ENCODE measurements around the gene SIX5. TPM values are rescaled to one million over a fixed set of nuclear protein-coding genes. Genes with fewer than 3 reads are reported as not detected.
A peak's percentile ranks its signal among the peaks of the same experiment; 100 is the strongest.

Gene SIX5
- total RNA-seq, 1 experiment from 2014 or later = 23.6 TPM

DNA sequence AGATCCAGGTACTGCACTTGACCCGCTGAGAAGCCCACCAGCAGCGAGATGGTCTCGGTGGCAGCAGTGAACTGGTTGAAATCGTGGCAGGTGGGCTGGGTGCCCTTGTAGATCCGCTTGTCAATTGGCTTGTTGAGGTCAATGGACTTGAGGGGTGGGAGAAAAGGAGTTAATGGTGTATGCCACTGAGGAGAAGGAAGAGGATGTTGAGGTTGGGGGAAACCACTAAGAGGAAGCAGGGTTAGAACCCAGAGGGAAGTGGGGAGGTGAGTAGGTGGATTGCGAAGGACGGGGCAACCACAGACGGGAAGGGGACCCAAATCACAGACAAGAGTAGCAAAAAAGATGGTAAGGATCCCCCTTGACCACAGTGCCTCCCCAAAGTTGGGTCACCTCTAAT is 21.9 kb upstream of the SIX5 start:
- Histone ChIP-seq H3K27ac (ENCODE audit: low read depth, low read length, poor library complexity, severe bottlenecking) (no peak overlapping the region), H3K36me3 (ENCODE audit: insufficient read depth, low read length, poor library complexity, severe bottlenecking) (peaks cover 41% of the 10 kb centered on the region), H3K27me3 (replicated peaks; ENCODE audit: insufficient read depth, low read depth, low read length, poor library complexity) (no peaks in the 10 kb centered on the region), H3K4me3 (ENCODE audit: low read depth, low read length, poor library complexity, severe bottlenecking) (peak overlapping the region; percentile 97), H3K9me3 (ENCODE audit: low read depth, low read length, poor library complexity, severe bottlenecking) (no peaks in the 10 kb centered on the region), H3K4me1 (ENCODE audit: insufficient read depth, low read length, poor library complexity, severe bottlenecking) (peaks cover 6% of the 10 kb centered on the region)
- no peak for DNase-seq (ENCODE audit: low spot score)
- intact Hi-C loops (cut with micrococcal nuclease; ENCODE audit: unreplicated experiment) = no loop called here
- CTCF ChIA-PET = no interaction called here
- POLR2A ChIA-PET (ENCODE audit: low non-redundant PET) = no interaction called here
- TF ChIP-seq, protein P1, sequence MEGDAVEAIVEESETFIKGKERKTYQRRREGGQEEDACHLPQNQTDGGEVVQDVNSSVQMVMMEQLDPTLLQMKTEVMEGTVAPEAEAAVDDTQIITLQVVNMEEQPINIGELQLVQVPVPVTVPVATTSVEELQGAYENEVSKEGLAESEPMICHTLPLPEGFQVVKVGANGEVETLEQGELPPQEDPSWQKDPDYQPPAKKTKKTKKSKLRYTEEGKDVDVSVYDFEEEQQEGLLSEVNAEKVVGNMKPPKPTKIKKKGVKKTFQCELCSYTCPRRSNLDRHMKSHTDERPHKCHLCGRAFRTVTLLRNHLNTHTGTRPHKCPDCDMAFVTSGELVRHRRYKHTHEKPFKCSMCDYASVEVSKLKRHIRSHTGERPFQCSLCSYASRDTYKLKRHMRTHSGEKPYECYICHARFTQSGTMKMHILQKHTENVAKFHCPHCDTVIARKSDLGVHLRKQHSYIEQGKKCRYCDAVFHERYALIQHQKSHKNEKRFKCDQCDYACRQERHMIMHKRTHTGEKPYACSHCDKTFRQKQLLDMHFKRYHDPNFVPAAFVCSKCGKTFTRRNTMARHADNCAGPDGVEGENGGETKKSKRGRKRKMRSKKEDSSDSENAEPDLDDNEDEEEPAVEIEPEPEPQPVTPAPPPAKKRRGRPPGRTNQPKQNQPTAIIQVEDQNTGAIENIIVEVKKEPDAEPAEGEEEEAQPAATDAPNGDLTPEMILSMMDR (conservative IDR thresholded peaks at IDR 0.05; ENCODE audit: low read depth, low read length) = no peak
- no peak for TF ChIP-seq EZH2 (IDR thresholded peaks at IDR 0.05; ENCODE audit: borderline replicate concordance, low read depth, low read length, poor library complexity, severe bottlenecking)
- no TSS peak for BruUV-seq (replicated peaks)

GRCh38 chr19:45789035-45789786 is 20.2 kb upstream of the SIX5 start:
- DNase-seq (ENCODE audit: low spot score) = no peak
- no peaks in the 10 kb centered on the region for H3K27me3 ChIP-seq (replicated peaks; ENCODE audit: insufficient read depth, low read depth, low read length, poor library complexity)
- H3K4me3 ChIP-seq (ENCODE audit: low read depth, low read length, poor library complexity, severe bottlenecking) = no peak overlapping the region
- no TSS peak for BruUV-seq (replicated peaks)
- peaks cover 50% of the 10 kb centered on the region for H3K36me3 ChIP-seq (ENCODE audit: insufficient read depth, low read length, poor library complexity, severe bottlenecking)
- H3K27ac ChIP-seq (ENCODE audit: low read depth, low read length, poor library complexity, severe bottlenecking) = no peak overlapping the region
- ChIA-PET CTCF (interaction anchor here (0.5 to 0.6 kb wide), 2 partner anchors 28 to 58 kb away, joined by 3 read pairs; no protein-coding TSS in a partner anchor), POLR2A (ENCODE audit: low non-redundant PET) (no interaction called here)
- H3K4me1 ChIP-seq (ENCODE audit: insufficient read depth, low read length, poor library complexity, severe bottlenecking) = peaks cover 6% of the 10 kb centered on the region
- no peak for TF ChIP-seq EZH2 (IDR thresholded peaks at IDR 0.05; ENCODE audit: borderline replicate concordance, low read depth, low read length, poor library complexity, severe bottlenecking)
- TF ChIP-seq, protein P1 (conservative IDR thresholded peaks at IDR 0.05; ENCODE audit: low read depth, low read length) = no peak
- intact Hi-C loops (cut with micrococcal nuclease; ENCODE audit: unreplicated experiment) = no loop called here
- H3K9me3 ChIP-seq (ENCODE audit: low read depth, low read length, poor library complexity, severe bottlenecking) = no peaks in the 10 kb centered on the region

DNA sequence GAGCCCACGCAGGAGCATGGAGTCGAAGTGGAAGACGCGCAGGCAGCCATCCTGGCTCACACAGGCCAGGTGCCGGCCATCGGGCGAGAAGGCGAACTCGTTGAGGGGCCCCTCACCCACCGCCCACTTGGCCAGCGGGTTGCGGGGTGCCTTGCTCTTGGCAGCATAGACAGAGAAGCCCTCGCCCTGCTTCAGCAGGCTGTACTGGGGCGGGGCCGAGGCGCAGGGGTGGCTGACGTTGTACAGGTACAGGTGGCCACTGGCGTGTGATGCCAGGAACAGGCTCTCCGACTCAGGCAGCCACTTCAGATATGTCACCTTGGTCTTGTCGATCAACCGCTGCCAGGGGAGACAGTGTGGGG is 17.5 kb upstream of the SIX5 start:
- intact Hi-C loops (cut with micrococcal nuclease; ENCODE audit: unreplicated experiment) = no loop called here
- Histone ChIP-seq H3K4me3 (ENCODE audit: low read depth, low read length, poor library complexity, severe bottlenecking) (no peak overlapping the region), H3K4me1 (ENCODE audit: insufficient read depth, low read length, poor library complexity, severe bottlenecking) (no peaks in the 10 kb centered on the region), H3K27me3 (replicated peaks; ENCODE audit: insufficient read depth, low read depth, low read length, poor library complexity) (no peaks in the 10 kb centered on the region), H3K9me3 (ENCODE audit: low read depth, low read length, poor library complexity, severe bottlenecking) (no peaks in the 10 kb centered on the region), H3K36me3 (ENCODE audit: insufficient read depth, low read length, poor library complexity, severe bottlenecking) (peaks cover 50% of the 10 kb centered on the region), H3K27ac (ENCODE audit: low read depth, low read length, poor library complexity, severe bottlenecking) (no peak overlapping the region)
- no peak for TF ChIP-seq EZH2 (IDR thresholded peaks at IDR 0.05; ENCODE audit: borderline replicate concordance, low read depth, low read length, poor library complexity, severe bottlenecking)
- TF ChIP-seq, protein P1 (conservative IDR thresholded peaks at IDR 0.05; ENCODE audit: low read depth, low read length) = no peak
- CTCF ChIA-PET = no interaction called here
- POLR2A ChIA-PET (ENCODE audit: low non-redundant PET) = interaction anchor here (0.6 kb wide), 1 partner anchor 13 kb away, joined by 5 read pairs; no protein-coding TSS in a partner anchor
- BruUV-seq (replicated peaks) = no TSS peak
- DNase-seq (ENCODE audit: low spot score) = no peak

Data from A673 (cell line).